Loucy (cell line): ENCODE measurements around the gene EEA1.

Experiments used
- EZH2phosphoT487 ChIP-seq: fragments of 200-600 bp; IDR thresholded peaks from 2 replicates; pipeline ENCODE4 v1.6.1; 2018; ENCODE audit warnings: antibody characterized with exemption, mild to moderate bottlenecking, moderate library complexity, borderline replicate concordance
- TF ChIP-seq, protein P1 (sequence below): fragments of 200-600 bp; sonication (generic); conservative IDR thresholded peaks from 2 replicates; pipeline ENCODE4 v1.5.1; 2014; ENCODE audit warnings: mild to moderate bottlenecking, antibody characterized with exemption, low read length

DNA sequence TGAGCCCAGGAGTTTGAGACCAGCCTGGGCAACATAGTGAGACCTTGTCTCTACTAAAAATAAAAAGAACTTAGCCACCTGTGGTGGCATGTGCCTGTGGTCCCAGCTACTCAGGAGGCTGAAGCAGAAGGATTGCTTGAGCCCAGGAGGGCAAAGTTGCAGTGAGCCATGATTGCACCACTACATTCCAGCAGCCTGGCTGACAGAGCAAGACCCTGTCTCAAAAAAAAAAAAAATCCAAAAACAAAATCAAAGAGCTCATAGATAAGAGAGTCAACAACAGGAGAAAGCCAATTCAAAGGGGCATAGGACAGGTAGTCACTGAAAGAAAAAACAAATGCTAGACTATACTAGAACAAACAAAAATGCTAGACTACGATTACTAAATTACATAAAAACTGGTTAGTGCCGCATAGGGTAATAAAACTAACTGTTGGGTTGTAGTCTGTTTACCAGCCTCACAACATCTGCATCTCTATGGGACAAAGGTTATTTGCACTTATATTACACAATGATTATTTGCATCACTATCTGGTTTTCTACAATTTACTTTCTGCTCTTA is 16.6 kb upstream of the EEA1 start:
- TF ChIP-seq, protein P1, sequence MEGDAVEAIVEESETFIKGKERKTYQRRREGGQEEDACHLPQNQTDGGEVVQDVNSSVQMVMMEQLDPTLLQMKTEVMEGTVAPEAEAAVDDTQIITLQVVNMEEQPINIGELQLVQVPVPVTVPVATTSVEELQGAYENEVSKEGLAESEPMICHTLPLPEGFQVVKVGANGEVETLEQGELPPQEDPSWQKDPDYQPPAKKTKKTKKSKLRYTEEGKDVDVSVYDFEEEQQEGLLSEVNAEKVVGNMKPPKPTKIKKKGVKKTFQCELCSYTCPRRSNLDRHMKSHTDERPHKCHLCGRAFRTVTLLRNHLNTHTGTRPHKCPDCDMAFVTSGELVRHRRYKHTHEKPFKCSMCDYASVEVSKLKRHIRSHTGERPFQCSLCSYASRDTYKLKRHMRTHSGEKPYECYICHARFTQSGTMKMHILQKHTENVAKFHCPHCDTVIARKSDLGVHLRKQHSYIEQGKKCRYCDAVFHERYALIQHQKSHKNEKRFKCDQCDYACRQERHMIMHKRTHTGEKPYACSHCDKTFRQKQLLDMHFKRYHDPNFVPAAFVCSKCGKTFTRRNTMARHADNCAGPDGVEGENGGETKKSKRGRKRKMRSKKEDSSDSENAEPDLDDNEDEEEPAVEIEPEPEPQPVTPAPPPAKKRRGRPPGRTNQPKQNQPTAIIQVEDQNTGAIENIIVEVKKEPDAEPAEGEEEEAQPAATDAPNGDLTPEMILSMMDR: no peak
- TF ChIP-seq EZH2phosphoT487: no peak
